Right lobe of liver (tissue), 4 donors: ENCODE measurements around the gene SLC22A6.

Source experiments
- CTCF ChIP-seq, 4 donors: fragments of 200-600 bp in 3 of 4; fragments of 450-650 bp in 1 of 4; IDR thresholded peaks; one replicate each; pipeline versions ENCODE4 v1.5.1 to v1.8.0; 2016 to 2022; ENCODE audit warnings: antibody characterized with exemption in 4 of 4, mild to moderate bottlenecking in 2 of 4
- POLR2A ChIP-seq: fragments of 450-650 bp; IDR thresholded peaks from one replicate; pipeline ENCODE4 v1.6.1; 2017; ENCODE audit warnings: antibody characterized with exemption, mild to moderate bottlenecking
- donor health status: DM: no; HTN: no; CAD: no.
- donor health status: DM: no; HTN: no; CAD: no.
- donor health status: DM: no; HTN: yes; CAD: no.

DNA sequence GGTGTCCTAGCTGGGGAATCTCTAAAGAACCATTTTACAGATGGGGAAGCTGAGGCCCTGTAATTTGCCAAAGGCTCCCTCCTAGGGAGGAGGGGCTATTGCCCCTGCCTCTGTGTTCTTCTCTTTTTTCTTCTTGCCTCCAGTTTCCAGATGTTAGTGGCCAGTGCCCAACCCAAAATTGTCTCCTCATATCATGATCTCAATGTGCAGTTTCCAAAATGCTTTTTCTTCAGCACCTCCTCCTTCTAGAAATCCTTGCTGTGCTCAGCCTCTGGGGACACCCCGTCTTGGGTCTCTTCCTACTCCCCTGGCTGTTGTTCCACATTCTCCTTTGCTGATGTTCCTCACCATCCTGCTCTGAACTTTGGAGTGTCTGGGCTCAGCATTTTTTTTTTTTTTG, 54.1 kb downstream of the SLC22A6 start:
- TF ChIP-seq CTCF (IDR thresholded peaks at IDR 0.05) (no peak), POLR2A (no peak)
